K562 (cell line): ENCODE results near the gene KLF5. TPM values are rescaled to one million over a fixed set of nuclear protein-coding genes. Genes with fewer than 3 reads are reported as not detected.

ENCODE experiments used
- ARID1B ChIP-seq: fragments of 450-650 bp; IDR thresholded peaks from 2 replicates; pipeline ENCODE4 v1.6.1; 2016; ENCODE audit warnings: antibody characterized with exemption, mild to moderate bottlenecking, inconsistent platforms
- CBFA2T2 ChIP-seq: fragments of 450-650 bp; conservative IDR thresholded peaks from 2 replicates; pipeline ENCODE4 v1.6.1; 2017; ENCODE audit warnings: mild to moderate bottlenecking
- CEBPG ChIP-seq, 3 experiments: fragments of 200-800 bp in 1 of 3; sonication (Bioruptor generic) in 1 of 3; sonication (generic) in 1 of 3; formaldehyde crosslinking in 1 of 3; IDR thresholded peaks in 2 of 3; conservative IDR thresholded peaks in 1 of 3; 2 replicates each; pipeline versions ENCODE4 v1.6.1 to v1.8.0; 2016 to 2022; ENCODE audit warnings: missing compliant biosample characterization in 2 of 3, missing genetic modification characterization in 2 of 3, mild to moderate bottlenecking in 1 of 3, missing genetic modification reagents in 1 of 3
- KDM4B ChIP-seq, 2 experiments: fragments of 450-650 bp in 1 of 2; sonication (generic) in 1 of 2; IDR thresholded peaks; 2 replicates each; pipeline ENCODE4 v1.6.1; 2016 to 2017; ENCODE audit warnings: borderline replicate concordance in 2 of 2, antibody characterized with exemption in 1 of 2, low read depth in 1 of 2, mild to moderate bottlenecking in 1 of 2
- MBD2 ChIP-seq: sonication (generic); IDR thresholded peaks from 2 replicates; pipeline ENCODE4 v1.6.1; 2016; ENCODE audit warnings: low read depth, borderline replicate concordance
- RCOR1 ChIP-seq, 2 experiments: IDR thresholded peaks; 2 replicates each; pipeline ENCODE4 v1.6.1; 2012; ENCODE audit warnings: low read depth in 2 of 2, low read length in 2 of 2, borderline replicate concordance in 1 of 2, improper control_type of control experiment in 1 of 2
- TEAD4 ChIP-seq, 2 experiments: sonication (generic) in 1 of 2; formaldehyde crosslinking in 1 of 2; IDR thresholded peaks; 2 replicates each; pipeline versions ENCODE4 v1.6.1 to v1.8.0; 2012 to 2022; ENCODE audit warnings: borderline replicate concordance in 1 of 2, inconsistent platforms in 1 of 2, low read length in 1 of 2, mild to moderate bottlenecking in 1 of 2, missing genetic modification reagents in 1 of 2
- polyA plus RNA-seq, 8 experiments: library from polyadenylated mRNA; depleted of rRNA in 4 of 8; stranded (reverse) in 5 of 8; unstranded in 3 of 8; fragments of >200 nt; fragmentation: Nextera tagmentation in 2 of 8; fragmentation: Illumina TruSeq in 1 of 8; extraction: Ambion mirVana in 2 of 8; extraction: Trizol in 1 of 8; gene quantifications; 2 replicates each; pipeline versions ENCODE4 v1.2.1 to v1.2.3, GENCODE V29; 2011 to 2014; ENCODE audit warnings: inconsistent platforms in 1 of 8, missing spikeins in 1 of 8
- total RNA-seq, 7 experiments: library from RNA; depleted of rRNA in 6 of 7; stranded (reverse); fragments of >200 nt in 6 of 7; fragmentation: Illumina TruSeq in 2 of 7; extraction: Trizol in 2 of 7; gene quantifications; 2 replicates each; pipeline versions ENCODE4 v1.2.1 to v1.2.3, GENCODE V29; 2011 to 2021; ENCODE audit warnings: low replicate concordance in 1 of 7
- TF ChIP-seq, protein P1 (sequence below): fragments of 450-650 bp; IDR thresholded peaks from 2 replicates; pipeline ENCODE4 v1.6.1; 2016; ENCODE audit warnings: mild to moderate bottlenecking, moderate library complexity
- TF ChIP-seq, protein P2 (sequence below): fragments of 250-450 bp; sonication (Bioruptor Pico); IDR thresholded peaks from 2 replicates; pipeline ENCODE4 v1.5.0; 2020; ENCODE audit warnings: mild to moderate bottlenecking
- TF ChIP-seq, protein P3 (sequence below): sonication (generic); IDR thresholded peaks from 2 replicates; pipeline ENCODE4 v1.6.1; 2016

The KLF5 gene
- total and polyA plus RNA-seq, 9 of the 15 experiments (the other 6 are each of a cell fraction or from before 2014, with no cell fraction given): 0.17 to 1.0 (median 0.36) TPM

DNA sequence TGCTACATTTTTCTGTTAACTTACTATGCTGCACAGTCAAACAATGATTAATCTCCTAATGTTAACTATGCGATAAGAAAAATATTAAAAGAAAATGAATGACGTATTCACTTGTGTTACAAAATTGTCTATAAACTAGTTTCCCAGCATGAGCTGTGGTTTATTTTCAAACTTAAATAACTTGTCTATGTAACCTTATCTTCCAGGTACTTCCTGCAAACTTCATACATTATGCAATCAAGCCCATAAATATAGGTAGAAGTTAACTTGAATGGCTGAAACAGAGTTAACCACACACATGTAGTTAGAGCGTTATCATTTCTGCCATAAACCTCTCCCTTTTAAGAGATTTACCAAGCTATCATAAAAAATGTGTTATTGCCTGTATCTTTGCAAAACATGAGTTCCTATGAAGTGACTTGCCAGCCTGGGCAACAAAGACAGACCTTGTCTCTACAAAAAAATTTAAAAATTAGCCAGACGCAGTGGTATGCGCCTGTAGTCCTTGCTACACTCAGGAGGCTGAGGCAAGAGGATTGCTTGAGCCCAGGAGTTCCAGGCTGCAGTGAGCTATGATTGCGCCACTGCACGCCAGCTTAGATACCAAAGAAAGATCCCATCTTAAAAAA, 17.7 kb upstream of the KLF5 start (continued):
- TF ChIP-seq, protein P1, sequence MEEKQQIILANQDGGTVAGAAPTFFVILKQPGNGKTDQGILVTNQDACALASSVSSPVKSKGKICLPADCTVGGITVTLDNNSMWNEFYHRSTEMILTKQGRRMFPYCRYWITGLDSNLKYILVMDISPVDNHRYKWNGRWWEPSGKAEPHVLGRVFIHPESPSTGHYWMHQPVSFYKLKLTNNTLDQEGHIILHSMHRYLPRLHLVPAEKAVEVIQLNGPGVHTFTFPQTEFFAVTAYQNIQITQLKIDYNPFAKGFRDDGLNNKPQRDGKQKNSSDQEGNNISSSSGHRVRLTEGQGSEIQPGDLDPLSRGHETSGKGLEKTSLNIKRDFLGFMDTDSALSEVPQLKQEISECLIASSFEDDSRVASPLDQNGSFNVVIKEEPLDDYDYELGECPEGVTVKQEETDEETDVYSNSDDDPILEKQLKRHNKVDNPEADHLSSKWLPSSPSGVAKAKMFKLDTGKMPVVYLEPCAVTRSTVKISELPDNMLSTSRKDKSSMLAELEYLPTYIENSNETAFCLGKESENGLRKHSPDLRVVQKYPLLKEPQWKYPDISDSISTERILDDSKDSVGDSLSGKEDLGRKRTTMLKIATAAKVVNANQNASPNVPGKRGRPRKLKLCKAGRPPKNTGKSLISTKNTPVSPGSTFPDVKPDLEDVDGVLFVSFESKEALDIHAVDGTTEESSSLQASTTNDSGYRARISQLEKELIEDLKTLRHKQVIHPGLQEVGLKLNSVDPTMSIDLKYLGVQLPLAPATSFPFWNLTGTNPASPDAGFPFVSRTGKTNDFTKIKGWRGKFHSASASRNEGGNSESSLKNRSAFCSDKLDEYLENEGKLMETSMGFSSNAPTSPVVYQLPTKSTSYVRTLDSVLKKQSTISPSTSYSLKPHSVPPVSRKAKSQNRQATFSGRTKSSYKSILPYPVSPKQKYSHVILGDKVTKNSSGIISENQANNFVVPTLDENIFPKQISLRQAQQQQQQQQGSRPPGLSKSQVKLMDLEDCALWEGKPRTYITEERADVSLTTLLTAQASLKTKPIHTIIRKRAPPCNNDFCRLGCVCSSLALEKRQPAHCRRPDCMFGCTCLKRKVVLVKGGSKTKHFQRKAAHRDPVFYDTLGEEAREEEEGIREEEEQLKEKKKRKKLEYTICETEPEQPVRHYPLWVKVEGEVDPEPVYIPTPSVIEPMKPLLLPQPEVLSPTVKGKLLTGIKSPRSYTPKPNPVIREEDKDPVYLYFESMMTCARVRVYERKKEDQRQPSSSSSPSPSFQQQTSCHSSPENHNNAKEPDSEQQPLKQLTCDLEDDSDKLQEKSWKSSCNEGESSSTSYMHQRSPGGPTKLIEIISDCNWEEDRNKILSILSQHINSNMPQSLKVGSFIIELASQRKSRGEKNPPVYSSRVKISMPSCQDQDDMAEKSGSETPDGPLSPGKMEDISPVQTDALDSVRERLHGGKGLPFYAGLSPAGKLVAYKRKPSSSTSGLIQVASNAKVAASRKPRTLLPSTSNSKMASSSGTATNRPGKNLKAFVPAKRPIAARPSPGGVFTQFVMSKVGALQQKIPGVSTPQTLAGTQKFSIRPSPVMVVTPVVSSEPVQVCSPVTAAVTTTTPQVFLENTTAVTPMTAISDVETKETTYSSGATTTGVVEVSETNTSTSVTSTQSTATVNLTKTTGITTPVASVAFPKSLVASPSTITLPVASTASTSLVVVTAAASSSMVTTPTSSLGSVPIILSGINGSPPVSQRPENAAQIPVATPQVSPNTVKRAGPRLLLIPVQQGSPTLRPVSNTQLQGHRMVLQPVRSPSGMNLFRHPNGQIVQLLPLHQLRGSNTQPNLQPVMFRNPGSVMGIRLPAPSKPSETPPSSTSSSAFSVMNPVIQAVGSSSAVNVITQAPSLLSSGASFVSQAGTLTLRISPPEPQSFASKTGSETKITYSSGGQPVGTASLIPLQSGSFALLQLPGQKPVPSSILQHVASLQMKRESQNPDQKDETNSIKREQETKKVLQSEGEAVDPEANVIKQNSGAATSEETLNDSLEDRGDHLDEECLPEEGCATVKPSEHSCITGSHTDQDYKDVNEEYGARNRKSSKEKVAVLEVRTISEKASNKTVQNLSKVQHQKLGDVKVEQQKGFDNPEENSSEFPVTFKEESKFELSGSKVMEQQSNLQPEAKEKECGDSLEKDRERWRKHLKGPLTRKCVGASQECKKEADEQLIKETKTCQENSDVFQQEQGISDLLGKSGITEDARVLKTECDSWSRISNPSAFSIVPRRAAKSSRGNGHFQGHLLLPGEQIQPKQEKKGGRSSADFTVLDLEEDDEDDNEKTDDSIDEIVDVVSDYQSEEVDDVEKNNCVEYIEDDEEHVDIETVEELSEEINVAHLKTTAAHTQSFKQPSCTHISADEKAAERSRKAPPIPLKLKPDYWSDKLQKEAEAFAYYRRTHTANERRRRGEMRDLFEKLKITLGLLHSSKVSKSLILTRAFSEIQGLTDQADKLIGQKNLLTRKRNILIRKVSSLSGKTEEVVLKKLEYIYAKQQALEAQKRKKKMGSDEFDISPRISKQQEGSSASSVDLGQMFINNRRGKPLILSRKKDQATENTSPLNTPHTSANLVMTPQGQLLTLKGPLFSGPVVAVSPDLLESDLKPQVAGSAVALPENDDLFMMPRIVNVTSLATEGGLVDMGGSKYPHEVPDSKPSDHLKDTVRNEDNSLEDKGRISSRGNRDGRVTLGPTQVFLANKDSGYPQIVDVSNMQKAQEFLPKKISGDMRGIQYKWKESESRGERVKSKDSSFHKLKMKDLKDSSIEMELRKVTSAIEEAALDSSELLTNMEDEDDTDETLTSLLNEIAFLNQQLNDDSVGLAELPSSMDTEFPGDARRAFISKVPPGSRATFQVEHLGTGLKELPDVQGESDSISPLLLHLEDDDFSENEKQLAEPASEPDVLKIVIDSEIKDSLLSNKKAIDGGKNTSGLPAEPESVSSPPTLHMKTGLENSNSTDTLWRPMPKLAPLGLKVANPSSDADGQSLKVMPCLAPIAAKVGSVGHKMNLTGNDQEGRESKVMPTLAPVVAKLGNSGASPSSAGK: no peak
- TF ChIP-seq RCOR1 (IDR thresholded peaks at IDR 0.05; ENCODE audit: borderline replicate concordance in 1 of 2, low read depth in 2 of 2, low read length in 2 of 2) (0 out of 4 replicates have a peak, but pooled peaks of 1 of the 2 experiments have one; percentile 14), TEAD4 (IDR thresholded peaks at IDR 0.05; ENCODE audit: low read length) (peak; percentile 81), TEAD4 (CRISPR knock-in tag; IDR thresholded peaks at IDR 0.05; ENCODE audit: borderline replicate concordance) (no peak), KDM4B (IDR thresholded peaks at IDR 0.05; ENCODE audit: borderline replicate concordance in 2 of 2, low read depth in 1 of 2) (no peak), CBFA2T2 (peak; percentile 52), MBD2 (no peak), CEBPG (CRISPR knock-in tag; IDR thresholded peaks at IDR 0.05) (no peak), CEBPG (tag; conservative IDR thresholded peaks at IDR 0.05 in 1 of 2, IDR thresholded peaks at IDR 0.05 in 1 of 2) (peak in 1 of 2 experiments; percentile 55; a peak in 2 of 4 replicates), ARID1B (peak; percentile 49)
- TF ChIP-seq, protein P2, sequence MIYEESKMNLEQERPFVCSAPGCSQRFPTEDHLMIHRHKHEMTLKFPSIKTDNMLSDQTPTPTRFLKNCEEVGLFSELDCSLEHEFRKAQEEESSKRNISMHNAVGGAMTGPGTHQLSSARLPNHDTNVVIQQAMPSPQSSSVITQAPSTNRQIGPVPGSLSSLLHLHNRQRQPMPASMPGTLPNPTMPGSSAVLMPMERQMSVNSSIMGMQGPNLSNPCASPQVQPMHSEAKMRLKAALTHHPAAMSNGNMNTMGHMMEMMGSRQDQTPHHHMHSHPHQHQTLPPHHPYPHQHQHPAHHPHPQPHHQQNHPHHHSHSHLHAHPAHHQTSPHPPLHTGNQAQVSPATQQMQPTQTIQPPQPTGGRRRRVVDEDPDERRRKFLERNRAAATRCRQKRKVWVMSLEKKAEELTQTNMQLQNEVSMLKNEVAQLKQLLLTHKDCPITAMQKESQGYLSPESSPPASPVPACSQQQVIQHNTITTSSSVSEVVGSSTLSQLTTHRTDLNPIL (CRISPR knock-in tag): no peak
- TF ChIP-seq, protein P3, sequence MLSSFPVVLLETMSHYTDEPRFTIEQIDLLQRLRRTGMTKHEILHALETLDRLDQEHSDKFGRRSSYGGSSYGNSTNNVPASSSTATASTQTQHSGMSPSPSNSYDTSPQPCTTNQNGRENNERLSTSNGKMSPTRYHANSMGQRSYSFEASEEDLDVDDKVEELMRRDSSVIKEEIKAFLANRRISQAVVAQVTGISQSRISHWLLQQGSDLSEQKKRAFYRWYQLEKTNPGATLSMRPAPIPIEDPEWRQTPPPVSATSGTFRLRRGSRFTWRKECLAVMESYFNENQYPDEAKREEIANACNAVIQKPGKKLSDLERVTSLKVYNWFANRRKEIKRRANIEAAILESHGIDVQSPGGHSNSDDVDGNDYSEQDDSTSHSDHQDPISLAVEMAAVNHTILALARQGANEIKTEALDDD: peak; percentile 87
